Heart left ventricle (tissue), 13 donors: ENCODE measurements around the gene FBN1.

Experiments
- CTCF ChIP-seq, 12 donors: fragments of 200-600 bp; sonication (generic) in 4 of 12; IDR thresholded peaks; one replicate each; pipeline versions ENCODE4 v1.5.0 to v1.8.0; 2018 to 2022; ENCODE audit warnings: antibody characterized with exemption in 12 of 12, mild to moderate bottlenecking in 5 of 12
- POLR2A ChIP-seq, 2 donors: fragments of 450-650 bp; IDR thresholded peaks; one replicate each; pipeline ENCODE4 v1.6.1; 2017; ENCODE audit warnings: antibody characterized with exemption in 2 of 2, mild to moderate bottlenecking in 2 of 2, moderate library complexity in 2 of 2
- donor health status: ischemic (EF 13 %, LVEDD 7.1; RV severe dilation, severe dysfunction).
- donor health status: DM: no; HTN: yes; CAD: no.
- donor health status: DM: no; HTN: no; CAD: no.
- donor health status: ischemic (EF 25% LVEDD 6.9; RV normal size, moderate dysfunction).
- donor health status: ischemic (EF 25% LVEDD 5.7; RV mildly dilated, moderate dysfunction).
- donor health status: ischemic (EF 35%, LVEDD 5.7; RV mildly dilated, moderate dysfunction).
- donor health status: nonischemic (EF 11% LVEDD 7.7; RV severe dilation, severe dysfunction).
- donor health status: DM: yes; HTN: yes; CAD: no.
- donor health status: PGD.
- donor health status: ischemic (EF 29% LVEDD 5.4; RV normal size, mild dysfunction).
- donor health status: nonischemic (EF 23%, LVEDD 6.1; RV moderate dilation, normal function).

DNA sequence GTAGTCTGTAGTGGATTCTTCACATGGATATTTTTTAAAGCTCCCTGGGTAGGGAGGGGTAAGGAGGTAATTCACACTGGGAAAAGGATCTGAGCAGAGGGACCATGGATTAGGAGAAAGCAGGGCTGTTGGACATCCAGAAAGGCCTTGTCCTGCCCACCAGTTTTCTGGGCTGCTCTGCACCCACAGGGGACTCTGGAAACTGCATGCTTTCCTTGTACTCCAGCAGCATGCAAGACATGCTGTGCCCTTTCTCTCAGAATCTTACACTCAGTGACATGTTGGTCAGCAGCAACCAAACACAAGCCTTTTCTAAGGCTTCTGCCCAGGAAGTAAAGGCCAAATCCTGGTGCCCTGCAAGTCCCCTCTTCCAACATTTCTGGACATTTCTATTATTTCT is 2.5 kb upstream of the FBN1 start:
- TF ChIP-seq CTCF (IDR thresholded peaks at IDR 0.05) = peak in 2 of 12 donors; percentile 20 to 27
- TF ChIP-seq POLR2A (IDR thresholded peaks at IDR 0.05) = no peak
